Activated T-helper 1 cell treated with anti-CD3 and anti-CD28 coated beads, Interleukin-12 subunit alpha, Interleukin-12 subunit beta, Interleukin-2, Interleukin-4 antibody, amounts not matched to agents 30 ng/mL and 10 ng/mL and 1 ng/mL, durations not matched to agents 14 hours and 24 hours and 36 hours (primary cell): ENCODE data around the gene MUC4. TPM values are rescaled to one million over a fixed set of nuclear protein-coding genes. Genes with fewer than 3 reads are reported as not detected.
"Not testable (repeated sequence)": the region's sequence is repeated elsewhere in the genome, so short reads cannot be mapped to it uniquely, and the experiment has no call there.

Experiments used
- DNase-seq: peaks from one replicate; pipeline ENCODE4 v3.0.0; 2021; ENCODE audit warnings: low spot score
- H3K27ac Mint-ChIP-seq: one replicate; pipeline ENCODE4 v1.8.0; 2021; ENCODE audit warnings: mild to moderate bottlenecking, mixed read lengths
- H3K27me3 Mint-ChIP-seq: one replicate; pipeline ENCODE4 v1.8.0; 2022; ENCODE audit warnings: mild to moderate bottlenecking, moderate library complexity, mixed read lengths; ENCODE audit not compliant: insufficient read depth
- H3K36me3 Mint-ChIP-seq: one replicate; pipeline ENCODE4 v1.8.0; 2021; ENCODE audit warnings: low read depth, mixed read lengths
- H3K4me1 Mint-ChIP-seq: one replicate; pipeline ENCODE4 v1.8.0; 2021; ENCODE audit warnings: low read depth, mixed read lengths
- H3K4me3 Mint-ChIP-seq: one replicate; pipeline ENCODE4 v1.8.0; 2021; ENCODE audit warnings: mild to moderate bottlenecking, moderate library complexity, mixed read lengths
- H3K9me3 Mint-ChIP-seq: one replicate; pipeline ENCODE4 v1.8.0; 2021; ENCODE audit warnings: mixed read lengths
- intact Hi-C: fragments of 100-400 bp; cut with micrococcal nuclease; formaldehyde crosslinking; loops from one replicate; pipeline ENCODE4 v1.15.1; 2024
- total RNA-seq: library from RNA; stranded (reverse); gene quantifications from 2 replicates; pipeline ENCODE4 v1.2.3, GENCODE V29; 2022

MUC4 gene
- total RNA-seq, 1 donor from 2014 or later = 2.4 TPM

DNA sequence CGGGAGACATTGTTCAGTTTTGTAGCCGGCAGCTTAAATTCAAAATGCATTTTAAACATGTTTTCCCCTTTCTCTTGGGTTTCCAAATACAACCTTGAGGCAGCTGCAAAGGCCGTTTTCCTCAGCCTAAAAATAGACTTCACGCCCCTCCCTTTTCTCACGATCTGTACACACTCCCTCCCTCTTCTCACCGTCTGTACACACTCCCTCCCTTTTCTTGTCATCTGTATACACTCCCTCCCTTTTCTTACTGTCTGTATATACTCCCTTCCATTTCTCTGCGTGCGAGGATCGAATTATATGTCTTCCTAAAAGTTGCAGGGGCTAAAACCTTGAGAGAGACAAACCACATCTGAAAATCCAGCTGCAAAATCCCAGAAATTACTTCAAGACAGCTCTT is 8.9 kb downstream of the MUC4 start:
- intact Hi-C loops = no loop called here
- Mint-ChIP-seq H3K36me3 (peaks cover 14% of the 10 kb centered on the region), H3K4me1 (peaks cover 60% of the 10 kb centered on the region), H3K9me3 (peaks cover 7% of the 10 kb centered on the region), H3K4me3 (peak overlapping the region; percentile 72), H3K27me3 (no peaks in the 10 kb centered on the region), H3K27ac (peak overlapping the region; percentile 95)
- no peak for DNase-seq

DNA sequence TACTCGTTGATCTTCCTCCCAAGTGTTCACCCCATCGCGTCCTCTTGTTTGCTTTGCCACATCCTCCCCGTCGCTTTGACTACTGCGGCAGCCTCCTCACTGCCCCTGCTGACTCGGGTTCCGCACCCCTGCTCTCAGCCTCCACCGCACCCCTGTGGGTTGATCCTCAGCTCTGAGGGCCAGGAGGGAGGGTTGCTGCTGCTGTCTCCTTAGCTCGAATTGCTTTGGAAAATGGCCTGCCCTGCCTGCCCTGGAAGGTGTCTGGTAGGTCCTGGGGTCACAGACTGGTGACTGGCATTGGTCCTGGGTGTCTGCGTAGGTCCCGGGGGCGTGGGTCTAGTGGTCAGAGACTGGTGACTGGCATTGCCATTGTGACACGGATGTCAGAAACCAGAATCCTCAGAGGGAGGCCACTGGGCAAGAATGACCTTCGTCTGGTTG is 9.4 kb downstream of the MUC4 start:
- Mint-ChIP-seq H3K4me1 (peaks cover 60% of the 10 kb centered on the region), H3K27ac (peak overlapping the region; percentile 95), H3K9me3 (peaks cover 7% of the 10 kb centered on the region), H3K27me3 (peaks cover 2% of the 10 kb centered on the region), H3K4me3 (peak overlapping the region; percentile 72), H3K36me3 (peaks cover 14% of the 10 kb centered on the region)
- peak; percentile 51 for DNase-seq
- intact Hi-C loops = no loop called here

DNA sequence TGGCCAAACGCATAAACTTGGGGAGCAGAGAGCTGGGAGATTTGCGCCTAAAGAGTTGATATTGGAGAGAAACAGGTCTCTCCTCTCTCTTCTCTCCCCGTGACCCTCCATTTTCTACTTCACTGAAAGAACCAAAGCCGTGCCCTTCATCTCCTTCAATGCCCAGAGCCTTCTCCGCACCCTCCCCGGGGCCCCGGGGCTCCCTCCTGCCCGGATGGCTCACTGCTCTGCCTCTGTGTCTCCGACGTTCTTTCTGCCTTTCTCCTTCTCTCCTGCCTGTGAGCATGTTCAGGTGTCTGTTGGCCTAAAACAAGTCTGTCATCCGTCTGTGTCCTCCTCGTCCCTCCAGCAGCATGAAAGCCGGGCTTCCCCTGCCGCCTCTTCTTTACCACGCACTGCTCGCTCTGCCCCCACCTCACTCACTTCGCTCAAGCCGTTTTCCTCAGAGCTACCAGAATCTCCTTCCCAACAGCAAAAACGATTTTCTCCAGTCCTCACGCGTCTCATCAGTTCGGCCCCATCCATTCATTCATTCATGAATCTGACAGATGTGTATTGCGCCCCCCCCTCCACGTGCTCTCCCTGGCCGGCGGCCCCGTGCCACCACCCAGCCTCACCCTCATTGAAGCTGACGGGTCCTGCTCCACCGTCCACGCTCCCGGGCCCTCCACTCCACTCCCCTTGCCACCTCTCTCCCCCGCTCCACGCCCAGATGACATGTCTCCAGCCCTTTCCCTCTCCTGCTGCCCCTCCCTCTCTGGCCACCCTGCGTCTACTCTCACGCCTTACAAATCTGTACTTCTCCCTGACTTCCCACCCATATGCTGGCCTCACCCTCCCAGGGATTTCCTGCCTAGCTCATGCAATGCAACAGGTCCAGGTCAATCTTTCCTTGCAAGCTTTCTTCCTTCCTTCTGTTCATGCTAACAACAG is 10.2 kb downstream of the MUC4 start:
- peaks cover 2% of the 10 kb centered on the region for H3K27me3 Mint-ChIP-seq
- H3K4me3 Mint-ChIP-seq = peak overlapping the region; percentile 72
- DNase-seq = no peak
- intact Hi-C loops = no loop called here
- H3K4me1 Mint-ChIP-seq = peaks cover 57% of the 10 kb centered on the region
- H3K27ac Mint-ChIP-seq = peak overlapping the region; percentile 95
- H3K9me3 Mint-ChIP-seq = peaks cover 7% of the 10 kb centered on the region
- peaks cover 16% of the 10 kb centered on the region for H3K36me3 Mint-ChIP-seq

DNA sequence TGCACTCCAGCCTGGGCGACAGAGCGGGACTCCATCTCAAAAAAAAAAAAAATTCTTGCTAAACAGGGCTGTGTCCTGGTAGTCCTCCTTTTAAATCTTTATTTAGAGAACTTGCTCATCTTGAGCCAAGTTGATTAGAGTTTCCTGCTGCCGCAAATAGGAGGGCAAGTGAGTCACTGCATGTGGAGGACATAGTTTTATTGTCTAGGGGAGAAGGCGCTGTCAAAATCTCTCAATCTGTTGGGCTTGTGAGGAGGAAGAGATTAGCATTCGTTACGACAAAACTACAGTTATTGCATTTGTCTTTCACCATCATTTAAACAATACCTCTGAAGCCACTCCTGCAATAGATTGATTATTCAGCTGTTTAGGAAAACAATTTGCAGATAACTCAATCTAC is 11.5 kb downstream of the MUC4 start:
- DNase-seq = no peak
- peaks cover 4% of the 10 kb centered on the region for H3K9me3 Mint-ChIP-seq
- peaks cover 7% of the 10 kb centered on the region for H3K27me3 Mint-ChIP-seq
- peaks cover 54% of the 10 kb centered on the region for H3K4me1 Mint-ChIP-seq
- intact Hi-C loops = no loop called here
- peak overlapping the region; percentile 30 for H3K27ac Mint-ChIP-seq
- peaks cover 13% of the 10 kb centered on the region for H3K36me3 Mint-ChIP-seq
- no peak overlapping the region for H3K4me3 Mint-ChIP-seq

DNA sequence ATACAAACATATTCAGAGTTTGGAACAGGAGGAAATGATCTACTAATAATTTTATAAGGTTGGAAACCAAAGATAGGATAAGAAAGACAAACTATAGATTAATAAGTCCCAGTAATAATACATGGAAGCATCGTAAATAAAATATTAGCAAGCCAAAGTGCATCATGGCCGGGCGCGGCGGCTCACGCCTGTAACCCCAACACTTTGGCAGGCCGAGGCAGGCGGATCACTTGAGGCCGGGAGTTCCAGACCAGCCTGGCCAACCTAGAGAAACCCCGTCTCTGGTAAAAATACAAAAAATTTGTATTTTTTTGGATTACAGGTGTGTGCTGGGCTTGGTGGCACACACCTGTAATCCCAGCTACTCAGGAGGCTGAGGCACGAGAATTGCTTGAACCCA is 14.9 kb downstream of the MUC4 start:
- intact Hi-C loops = no loop called here
- peaks cover 4% of the 10 kb centered on the region for H3K9me3 Mint-ChIP-seq
- H3K4me3 Mint-ChIP-seq = no peak overlapping the region
- peaks cover 11% of the 10 kb centered on the region for H3K27me3 Mint-ChIP-seq
- H3K27ac Mint-ChIP-seq = no peak overlapping the region
- peaks cover 5% of the 10 kb centered on the region for H3K36me3 Mint-ChIP-seq
- H3K4me1 Mint-ChIP-seq = peaks cover 20% of the 10 kb centered on the region
- DNase-seq = no peak

DNA sequence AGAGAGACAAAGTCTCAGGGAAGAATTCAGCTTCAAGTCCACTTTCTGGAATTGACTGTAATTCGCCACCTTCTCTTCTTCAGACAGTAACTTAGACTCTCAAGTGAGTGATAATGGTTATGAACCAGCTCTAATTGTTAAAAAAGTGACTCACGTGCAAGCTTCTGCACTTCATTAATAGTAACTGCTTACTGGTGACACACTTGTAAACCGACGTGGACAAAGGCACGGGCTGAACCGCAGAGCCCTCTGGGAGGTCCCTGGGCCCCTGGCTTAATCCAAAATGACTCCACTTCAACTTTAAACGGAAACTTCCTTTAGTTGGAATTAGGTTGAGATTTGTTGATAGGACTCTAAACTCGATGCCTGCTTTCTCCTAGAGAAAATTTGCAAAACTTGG is 17.0 kb downstream of the MUC4 start:
- no peak overlapping the region for H3K4me3 Mint-ChIP-seq
- no peak for DNase-seq
- H3K27ac Mint-ChIP-seq = no peak overlapping the region
- peaks cover 11% of the 10 kb centered on the region for H3K27me3 Mint-ChIP-seq
- H3K36me3 Mint-ChIP-seq = peaks cover 6% of the 10 kb centered on the region
- H3K9me3 Mint-ChIP-seq = peaks cover 21% of the 10 kb centered on the region
- peaks cover 5% of the 10 kb centered on the region for H3K4me1 Mint-ChIP-seq
- intact Hi-C loops = no loop called here

DNA sequence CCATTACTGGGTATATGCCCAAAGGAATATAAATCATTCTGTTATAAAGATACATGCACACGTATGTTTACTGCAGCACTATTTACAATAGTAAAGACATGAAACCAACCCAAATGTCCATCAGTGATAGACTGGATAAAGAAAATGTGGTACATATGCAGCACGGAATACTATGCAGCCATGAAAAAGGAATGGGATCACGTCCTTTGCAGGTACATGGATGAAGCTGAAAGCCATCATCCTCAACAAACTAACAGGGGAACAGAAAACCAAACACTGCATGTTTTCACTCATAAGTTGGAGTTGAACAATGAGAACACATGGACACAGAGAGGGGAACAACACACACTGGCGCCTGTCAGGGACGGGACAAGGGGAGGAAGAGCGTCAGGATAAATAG is 19.1 kb downstream of the MUC4 start:
- H3K27ac Mint-ChIP-seq, DNase-seq, H3K4me3 Mint-ChIP-seq, intact Hi-C loops: not testable (repeated sequence)
- peaks cover 11% of the 10 kb centered on the region for H3K27me3 Mint-ChIP-seq
- H3K36me3 Mint-ChIP-seq = peaks cover 12% of the 10 kb centered on the region
- peaks cover 33% of the 10 kb centered on the region for H3K9me3 Mint-ChIP-seq
- peaks cover 13% of the 10 kb centered on the region for H3K4me1 Mint-ChIP-seq

DNA sequence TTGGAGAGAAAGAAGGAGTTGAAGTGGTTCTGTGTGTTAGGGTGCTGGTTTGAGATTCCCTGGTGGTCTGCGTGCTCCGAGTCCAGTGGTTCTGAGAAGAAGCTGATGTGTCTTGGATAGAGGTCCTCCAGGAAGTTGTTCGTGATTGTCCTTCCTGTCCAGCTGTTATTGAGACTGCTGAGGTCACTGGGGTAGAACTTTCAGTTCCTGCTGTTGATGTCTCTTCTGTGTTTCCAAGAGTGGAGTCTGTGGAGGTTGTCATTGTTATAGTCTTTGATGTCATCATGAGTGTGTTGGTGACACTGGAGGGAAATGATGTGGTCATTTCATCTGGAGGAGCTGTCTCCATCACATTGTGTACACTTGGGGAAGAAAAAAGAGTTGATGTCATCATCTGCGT is 20.8 kb downstream of the MUC4 start:
- no peak for DNase-seq
- no peak overlapping the region for H3K4me3 Mint-ChIP-seq
- H3K36me3 Mint-ChIP-seq = peaks cover 14% of the 10 kb centered on the region
- intact Hi-C loops = no loop called here
- no peak overlapping the region for H3K27ac Mint-ChIP-seq
- H3K27me3 Mint-ChIP-seq = peaks cover 9% of the 10 kb centered on the region
- H3K9me3 Mint-ChIP-seq = peaks cover 42% of the 10 kb centered on the region
- peaks cover 23% of the 10 kb centered on the region for H3K4me1 Mint-ChIP-seq

DNA sequence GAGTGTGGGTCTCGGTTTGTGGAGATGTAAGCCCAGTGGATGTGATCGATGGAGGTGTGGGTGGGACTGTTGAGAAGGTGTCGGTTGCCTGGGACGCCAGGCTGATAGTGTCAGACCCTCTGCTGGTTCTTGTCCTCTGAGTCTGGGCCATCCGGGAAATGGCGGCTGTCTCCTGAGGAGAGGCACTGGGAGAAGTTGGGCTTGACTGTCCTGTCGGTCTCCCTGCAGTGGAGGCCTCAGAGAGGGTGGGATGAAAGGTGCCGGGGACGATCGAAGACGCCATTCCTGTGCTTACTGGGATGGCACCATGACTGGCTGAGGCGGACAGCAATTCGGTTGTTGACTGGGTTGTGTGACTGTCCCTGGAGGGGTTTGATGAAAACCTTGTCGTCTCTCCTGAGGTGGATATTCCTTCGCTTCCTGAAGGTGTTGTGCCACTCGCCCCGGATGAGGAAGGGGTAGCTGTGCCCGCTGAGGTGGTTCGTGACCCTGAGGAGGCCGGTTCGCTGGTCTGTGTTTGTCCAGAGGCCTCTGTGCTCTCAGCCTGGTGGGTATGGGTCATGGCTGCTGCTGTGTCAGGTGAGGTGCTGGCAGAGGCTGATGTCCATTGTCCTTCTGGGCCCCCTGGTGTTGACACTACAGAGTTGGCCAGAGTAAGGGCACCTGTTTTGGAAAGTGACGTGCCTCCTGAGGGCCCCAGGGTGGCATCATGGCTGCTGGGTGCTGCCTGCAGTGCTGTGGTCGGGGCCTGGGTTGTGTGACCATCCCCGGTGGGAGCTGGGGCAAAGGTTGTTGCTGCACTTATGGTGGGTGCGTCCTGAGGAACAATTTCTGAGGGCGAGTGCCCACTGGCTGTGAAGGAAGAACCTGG is 22.8 kb downstream of the MUC4 start:
- peaks cover 4% of the 10 kb centered on the region for H3K27me3 Mint-ChIP-seq
- no peak overlapping the region for H3K4me3 Mint-ChIP-seq
- H3K4me1 Mint-ChIP-seq = peaks cover 36% of the 10 kb centered on the region
- peaks cover 62% of the 10 kb centered on the region for H3K9me3 Mint-ChIP-seq
- H3K27ac Mint-ChIP-seq = no peak overlapping the region
- peaks cover 27% of the 10 kb centered on the region for H3K36me3 Mint-ChIP-seq
- intact Hi-C loops = no loop called here
- DNase-seq = no peak

DNA sequence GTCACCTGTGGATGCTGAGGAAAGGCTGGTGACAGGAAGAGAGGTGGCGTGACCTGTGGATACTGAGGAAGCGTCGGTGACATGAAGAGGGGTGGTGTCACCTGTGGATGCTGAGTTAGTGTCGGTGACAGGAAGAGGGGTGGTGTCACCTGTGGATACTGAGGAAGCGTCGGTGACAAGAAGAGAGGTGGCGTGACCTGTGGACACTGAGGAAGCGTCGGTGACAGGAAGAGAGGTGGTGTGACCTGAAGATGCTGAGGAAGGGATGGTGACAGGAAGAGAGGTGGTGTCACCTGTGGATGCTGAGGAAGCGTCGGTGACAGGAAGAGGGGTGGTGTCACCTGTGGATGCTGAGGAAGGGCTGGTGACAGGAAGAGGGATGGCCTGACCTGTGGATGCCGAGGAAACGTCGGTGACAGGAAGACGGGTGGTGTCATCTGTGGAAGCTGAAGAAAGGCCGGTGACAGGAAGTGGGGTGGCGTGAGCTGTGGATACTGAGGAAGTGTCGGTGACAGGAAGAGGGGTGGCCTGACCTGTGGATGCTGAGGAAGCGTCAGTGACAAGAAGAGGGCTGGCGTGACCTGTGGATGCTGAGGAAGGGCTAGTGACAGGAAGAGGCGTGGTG is 25.8 kb downstream of the MUC4 start:
- H3K4me3 Mint-ChIP-seq, DNase-seq, H3K27me3 Mint-ChIP-seq, intact Hi-C loops: not testable (repeated sequence)
- H3K9me3 Mint-ChIP-seq = peaks cover 75% of the 10 kb centered on the region
- H3K36me3 Mint-ChIP-seq = peaks cover 39% of the 10 kb centered on the region
- H3K4me1 Mint-ChIP-seq = peaks cover 53% of the 10 kb centered on the region
- H3K27ac Mint-ChIP-seq = peak overlapping the region; percentile 82

DNA sequence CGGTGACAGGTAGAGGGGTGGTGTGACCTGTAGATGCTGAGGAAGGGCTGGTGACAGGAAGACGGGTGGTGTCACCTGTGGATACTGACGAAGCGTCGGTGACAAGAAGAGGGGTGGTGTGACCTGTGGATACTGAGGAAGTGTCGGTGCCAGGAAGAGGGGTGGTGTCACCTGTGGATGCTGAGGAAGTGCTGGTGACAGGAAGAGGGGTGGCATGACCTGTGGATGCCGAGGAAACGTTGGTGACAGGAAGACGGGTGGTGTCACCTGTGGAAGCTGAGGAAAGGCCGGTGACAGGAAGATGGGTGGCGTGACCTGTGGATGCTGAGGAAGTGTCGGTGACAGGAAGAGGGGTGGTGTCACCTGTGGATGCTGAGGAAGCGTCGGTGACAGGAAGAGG is 27.7 kb downstream of the MUC4 start:
- H3K27ac Mint-ChIP-seq = peak overlapping the region; percentile 64
- peaks cover 45% of the 10 kb centered on the region for H3K36me3 Mint-ChIP-seq
- H3K4me3 Mint-ChIP-seq, intact Hi-C loops, H3K27me3 Mint-ChIP-seq, DNase-seq: not testable (repeated sequence)
- peaks cover 78% of the 10 kb centered on the region for H3K9me3 Mint-ChIP-seq
- peaks cover 68% of the 10 kb centered on the region for H3K4me1 Mint-ChIP-seq

DNA sequence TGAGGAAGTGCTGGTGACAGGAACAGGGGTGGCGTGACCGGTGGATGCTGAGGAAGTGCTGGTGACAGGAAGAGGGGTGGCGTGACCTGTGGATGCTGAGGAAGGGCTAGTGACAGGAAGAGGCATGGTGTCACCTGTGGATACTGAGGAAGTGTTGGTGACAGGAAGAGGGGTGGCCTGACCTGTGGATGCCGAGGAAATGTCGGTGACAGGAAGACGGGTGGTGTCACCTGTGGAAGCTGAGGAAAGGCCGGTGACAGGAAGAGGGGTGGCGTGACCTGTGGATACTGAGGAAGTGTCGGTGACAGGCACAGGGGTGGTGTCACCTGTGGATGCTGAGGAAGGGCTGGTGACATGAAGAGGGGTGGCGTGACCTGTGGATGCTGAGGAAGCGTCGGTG is 30.5 kb downstream of the MUC4 start:
- peak overlapping the region; percentile 33 for H3K27ac Mint-ChIP-seq
- H3K27me3 Mint-ChIP-seq, DNase-seq, intact Hi-C loops: not testable (repeated sequence)
- H3K4me1 Mint-ChIP-seq = peaks cover 61% of the 10 kb centered on the region
- H3K4me3 Mint-ChIP-seq = peak overlapping the region; percentile 3
- peaks cover 72% of the 10 kb centered on the region for H3K9me3 Mint-ChIP-seq
- H3K36me3 Mint-ChIP-seq = peaks cover 37% of the 10 kb centered on the region
